PC-3 (cell line): ENCODE data around the gene HDAC5. TPM values are rescaled to one million over a fixed set of nuclear protein-coding genes. Genes with fewer than 3 reads are reported as not detected.

Experiments
- ATAC-seq: fragments of 200-7000 bp; cut with Tn5 transposase; 2 replicates; pipeline ENCODE4 v1.9.1; 2020; ENCODE audit warnings: mild to moderate bottlenecking, moderate library complexity
- BruUV-seq: library from RNA; stranded (reverse); fragments of 400-500 nt; replicated peaks from 2 replicates; lab custom pipeline; 2021; lab: Mats Ljungman, UMichigan
- CTCF ChIA-PET: fragments of 300-600 bp; sonication (Branson Sonifier 250); formaldehyde crosslinking; loops from one replicate; lab custom pipeline; 2022; ENCODE audit warnings: antibody characterized with exemption; lab: Charles Lee
- POLR2A ChIA-PET: fragments of 300-600 bp; sonication (Branson Sonifier 250); formaldehyde crosslinking; loops from one replicate; lab custom pipeline; 2022; ENCODE audit warnings: antibody characterized with exemption; ENCODE audit not compliant: unreplicated experiment; lab: Charles Lee
- DNase-seq: peaks from one replicate; pipeline ENCODE4 v3.0.0-alpha.2; 2015
- H2AFZ ChIP-seq: fragments of 300-600 bp; sonication (generic); 2 replicates; pipeline ENCODE4 v1.6.0; 2016; ENCODE audit warnings: antibody characterized with exemption, low read length
- H3F3A ChIP-seq: fragments of 300-600 bp; sonication (generic); one replicate; pipeline ENCODE4 v1.6.0; 2017; ENCODE audit warnings: antibody characterized with exemption, low read length, control low read depth, mild to moderate bottlenecking; ENCODE audit not compliant: unreplicated experiment
- H3K27ac ChIP-seq: fragments of 300-600 bp; sonication (generic); 2 replicates; pipeline ENCODE4 v1.5.1; 2016; ENCODE audit warnings: mild to moderate bottlenecking, low read length
- H3K27me3 ChIP-seq: fragments of 300-600 bp; sonication (generic); 2 replicates; pipeline ENCODE4 v1.6.1; 2016; ENCODE audit warnings: low read length, mixed read lengths
- H3K36me3 ChIP-seq: fragments of 300-600 bp; sonication (generic); 2 replicates; pipeline ENCODE4 v1.6.1; 2016; ENCODE audit warnings: low read depth, mixed run types, low read length, mixed read lengths
- H3K4me1 ChIP-seq: fragments of 300-600 bp; sonication (generic); 2 replicates; pipeline ENCODE4 v1.5.1; 2016; ENCODE audit warnings: low read length; ENCODE audit not compliant: insufficient read depth
- H3K4me2 ChIP-seq: fragments of 300-600 bp; sonication (generic); 2 replicates; pipeline ENCODE4 v1.6.0; 2016; ENCODE audit warnings: low read length
- H3K4me3 ChIP-seq: fragments of 300-600 bp; sonication (generic); 2 replicates; pipeline ENCODE4 v1.5.1; 2016; ENCODE audit warnings: mild to moderate bottlenecking, low read length, mixed read lengths
- H3K79me2 ChIP-seq: fragments of 300-600 bp; sonication (generic); 2 replicates; pipeline ENCODE4 v1.6.1; 2017; ENCODE audit warnings: low read length, mixed read lengths
- H3K9ac ChIP-seq: fragments of 300-600 bp; sonication (generic); 2 replicates; pipeline ENCODE4 v1.6.0; 2016; ENCODE audit warnings: mild to moderate bottlenecking, low read length
- H3K9me2 ChIP-seq: fragments of 300-600 bp; sonication (generic); replicated peaks from 2 replicates; pipeline ENCODE4 v1.6.1; 2016; ENCODE audit warnings: mixed run types, low read length, mixed read lengths
- H3K9me3 ChIP-seq: fragments of 300-600 bp; sonication (generic); 2 replicates; pipeline ENCODE4 v1.6.1; 2016; ENCODE audit warnings: low read length, mixed read lengths
- H4K20me1 ChIP-seq: fragments of 300-600 bp; sonication (generic); 2 replicates; pipeline ENCODE4 v1.6.1; 2016; ENCODE audit warnings: low read length, mixed read lengths
- EZH2 ChIP-seq: fragments of 300-600 bp; sonication (generic); IDR thresholded peaks from one replicate; pipeline ENCODE4 v1.6.1; 2017; ENCODE audit warnings: antibody characterized with exemption, mild to moderate bottlenecking, low read length; ENCODE audit not compliant: unreplicated experiment
- EZH2phosphoT487 ChIP-seq: fragments of 300-600 bp; sonication (generic); IDR thresholded peaks from 2 replicates; pipeline ENCODE4 v1.6.1; 2018; ENCODE audit warnings: mild to moderate bottlenecking, antibody characterized with exemption, low read length, borderline replicate concordance
- intact Hi-C: fragments of 100-400 bp; cut with micrococcal nuclease; formaldehyde crosslinking; loops from 2 replicates; pipeline ENCODE4 v1.9.0; 2023
- total RNA-seq: library from RNA; depleted of rRNA; stranded (reverse); fragments of >200 nt; gene quantifications from 2 replicates; pipeline ENCODE4 v1.2.3, GENCODE V29; 2014
- TF ChIP-seq, protein P1 (sequence below): fragments of 300-600 bp; sonication (generic); conservative IDR thresholded peaks from 2 replicates; pipeline ENCODE4 v1.5.1; 2017; ENCODE audit warnings: antibody characterized with exemption, low read depth, mild to moderate bottlenecking, low read length

The HDAC5 gene
- total RNA-seq, 1 experiment from 2014 or later: 39.1 TPM

DNA sequence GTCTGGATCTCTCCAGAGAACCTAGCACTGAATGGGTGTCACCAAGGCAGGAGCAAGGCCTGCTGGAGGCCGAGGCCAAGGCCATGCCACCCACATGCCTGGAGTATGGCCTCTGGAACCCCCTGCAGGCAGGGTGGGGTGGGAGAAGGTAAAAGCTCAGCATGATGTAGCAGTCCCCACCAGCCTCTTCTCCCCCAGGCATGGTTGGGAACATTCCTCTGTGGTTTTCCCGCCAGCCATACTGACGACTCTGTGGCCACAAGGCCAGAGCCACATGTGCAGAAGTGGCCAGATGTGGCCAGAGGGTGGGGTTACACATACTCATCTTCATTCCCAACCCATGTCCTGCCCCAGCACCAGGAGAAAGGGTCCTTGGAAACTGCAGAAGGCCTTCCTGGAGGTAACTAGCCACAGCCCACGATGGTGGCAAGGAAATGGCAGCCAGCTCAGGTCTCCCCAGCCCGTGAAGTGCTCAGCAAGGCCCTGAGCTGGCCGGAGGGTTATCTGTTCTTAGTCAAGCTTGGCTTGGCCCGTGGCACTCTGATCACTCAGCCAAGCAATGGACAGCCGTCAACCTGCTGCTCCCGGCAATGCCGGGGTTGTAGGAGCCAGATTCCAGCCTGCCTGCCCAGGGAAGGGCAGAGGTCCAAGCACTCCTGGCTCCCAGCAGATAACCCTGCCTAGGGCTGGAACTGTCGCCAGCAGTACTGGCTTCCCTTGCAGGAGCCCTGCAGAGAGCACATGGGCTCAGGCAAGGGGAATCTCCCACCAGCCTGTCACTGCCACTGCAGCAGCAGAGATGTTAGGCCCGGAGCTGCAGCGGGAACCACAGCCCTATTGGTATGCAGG, 26.1 kb downstream of the HDAC5 start:
- Histone ChIP-seq H3K9me3 (no peaks in the 10 kb centered on the region), H3K9ac (no peak overlapping the region), H2AFZ (no peak overlapping the region), H4K20me1 (no peaks in the 10 kb centered on the region), H3K27ac (no peak overlapping the region), H3K4me3 (no peak overlapping the region), H3K79me2 (no peaks in the 10 kb centered on the region), H3K4me1 (peaks cover 14% of the 10 kb centered on the region), H3K4me2 (no peak overlapping the region), H3K9me2 (no peaks in the 10 kb centered on the region), H3F3A (no peaks in the 10 kb centered on the region), H3K36me3 (no peaks in the 10 kb centered on the region), H3K27me3 (no peaks in the 10 kb centered on the region)
- TF ChIP-seq EZH2phosphoT487 (no peak), EZH2 (no peak)
- TF ChIP-seq, protein P1, sequence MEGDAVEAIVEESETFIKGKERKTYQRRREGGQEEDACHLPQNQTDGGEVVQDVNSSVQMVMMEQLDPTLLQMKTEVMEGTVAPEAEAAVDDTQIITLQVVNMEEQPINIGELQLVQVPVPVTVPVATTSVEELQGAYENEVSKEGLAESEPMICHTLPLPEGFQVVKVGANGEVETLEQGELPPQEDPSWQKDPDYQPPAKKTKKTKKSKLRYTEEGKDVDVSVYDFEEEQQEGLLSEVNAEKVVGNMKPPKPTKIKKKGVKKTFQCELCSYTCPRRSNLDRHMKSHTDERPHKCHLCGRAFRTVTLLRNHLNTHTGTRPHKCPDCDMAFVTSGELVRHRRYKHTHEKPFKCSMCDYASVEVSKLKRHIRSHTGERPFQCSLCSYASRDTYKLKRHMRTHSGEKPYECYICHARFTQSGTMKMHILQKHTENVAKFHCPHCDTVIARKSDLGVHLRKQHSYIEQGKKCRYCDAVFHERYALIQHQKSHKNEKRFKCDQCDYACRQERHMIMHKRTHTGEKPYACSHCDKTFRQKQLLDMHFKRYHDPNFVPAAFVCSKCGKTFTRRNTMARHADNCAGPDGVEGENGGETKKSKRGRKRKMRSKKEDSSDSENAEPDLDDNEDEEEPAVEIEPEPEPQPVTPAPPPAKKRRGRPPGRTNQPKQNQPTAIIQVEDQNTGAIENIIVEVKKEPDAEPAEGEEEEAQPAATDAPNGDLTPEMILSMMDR: no peak
- ChIA-PET CTCF (no interaction called here), POLR2A (no interaction called here)
- intact Hi-C loops: no loop called here
- no peak for ATAC-seq
- DNase-seq: peak; percentile 22
- BruUV-seq: no TSS peak

DNA sequence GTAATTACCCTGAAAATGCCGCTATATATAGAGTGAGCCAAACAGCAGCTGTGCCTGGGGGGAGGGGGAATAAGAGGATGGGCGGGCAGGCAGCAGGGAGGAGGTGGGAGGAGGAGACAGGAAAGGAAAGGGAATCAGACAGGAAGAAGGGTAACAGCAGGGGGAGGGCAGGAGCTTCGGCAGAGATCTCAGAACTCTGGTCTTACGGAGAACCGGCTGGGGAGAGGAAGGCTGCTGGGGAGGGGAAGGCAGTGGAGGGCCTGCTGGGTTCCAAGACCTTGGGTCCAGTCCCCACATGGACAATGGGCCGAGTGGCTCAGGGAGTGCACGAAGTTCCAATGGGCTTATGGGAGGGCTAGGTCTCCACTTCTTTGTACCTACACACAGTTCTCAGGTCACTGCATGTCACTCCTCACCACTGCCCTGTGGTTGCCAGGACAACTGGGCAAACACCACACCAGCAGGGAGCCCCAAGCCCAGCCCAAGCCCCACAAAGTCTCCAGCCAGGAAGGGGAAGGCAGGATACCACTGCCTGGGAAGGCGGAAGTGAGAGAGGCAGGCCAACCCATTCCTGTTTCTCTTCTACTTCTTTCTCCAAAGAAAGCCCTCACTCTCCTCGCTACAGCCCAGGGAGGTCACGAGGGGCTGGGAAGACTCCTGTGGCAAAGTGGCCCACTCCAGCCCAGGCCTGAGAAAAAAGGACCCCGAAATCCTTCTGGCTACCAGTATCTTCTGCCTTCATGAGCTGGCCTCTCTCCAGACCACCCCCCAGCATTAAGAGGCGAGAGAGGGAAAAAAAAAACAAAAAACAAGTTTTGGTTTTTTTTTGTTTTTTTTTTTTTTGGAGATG, 27.6 kb downstream of the HDAC5 start:
- peak; percentile 65 for DNase-seq

More for the DNA sequence above, 27.6 kb downstream of the HDAC5 start:
- peak; percentile 87 for ATAC-seq
- Histone ChIP-seq H3F3A (no peaks in the 10 kb centered on the region), H3K4me1 (peaks cover 14% of the 10 kb centered on the region), H3K36me3 (no peaks in the 10 kb centered on the region), H3K27me3 (no peaks in the 10 kb centered on the region), H3K27ac (peak overlapping the region; percentile 57), H3K79me2 (no peaks in the 10 kb centered on the region), H3K4me2 (peak overlapping the region; percentile 62), H3K9me3 (no peaks in the 10 kb centered on the region), H3K4me3 (peak overlapping the region; percentile 17; the same call in 1 of the 2 replicates), H4K20me1 (no peaks in the 10 kb centered on the region), H3K9me2 (no peaks in the 10 kb centered on the region), H2AFZ (peak overlapping the region; percentile 42; the same call in 1 of the 2 replicates), H3K9ac (peak overlapping the region; percentile 41)
- POLR2A ChIA-PET: no interaction called here
- CTCF ChIA-PET: interaction anchor here (0.5 to 1.1 kb wide), 2 partner anchors 12 to 45 kb away, joined by 4 to 10 read pairs; no protein-coding TSS in a partner anchor
- intact Hi-C loops: no loop called here
- TF ChIP-seq EZH2 (no peak), EZH2phosphoT487 (no peak)
- TF ChIP-seq, protein P1: no peak
- BruUV-seq: TSS peak; percentile 75
